ENCODE results near the gene ASPSCR1.
"Not testable (repeated sequence)": the region's sequence is repeated elsewhere in the genome, so short reads cannot be mapped to it uniquely, and the experiment has no call there.

DNA sequence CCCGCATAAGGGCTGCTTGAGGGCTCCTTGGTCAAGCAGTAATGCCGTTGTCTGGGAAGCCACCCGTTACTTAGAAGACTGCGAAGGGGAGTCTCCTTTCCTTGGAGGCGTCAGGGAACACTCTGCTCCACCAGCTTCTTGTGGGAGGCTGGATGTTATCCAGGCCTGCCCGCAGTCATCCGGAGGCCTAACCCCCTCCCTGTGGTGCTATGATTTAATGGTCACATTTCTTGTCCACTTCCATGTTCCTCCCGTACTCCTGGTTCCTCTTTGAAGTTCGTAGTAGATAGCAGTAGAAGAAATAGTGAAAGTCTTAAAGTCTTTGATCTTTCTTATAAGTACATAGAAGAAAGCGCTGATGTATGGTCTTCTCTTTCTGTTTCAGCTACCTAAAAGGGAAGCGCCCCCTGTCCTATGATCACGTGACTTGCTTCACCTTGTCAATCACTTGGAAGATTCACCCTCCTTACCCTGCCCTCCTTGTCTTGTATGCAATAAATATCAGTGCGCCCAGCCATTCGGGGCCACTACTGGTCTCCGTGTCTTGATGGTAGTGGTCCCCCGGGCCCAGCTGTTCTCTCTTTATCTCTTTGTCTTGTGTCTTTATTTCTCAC, 61.5 kb downstream of the ASPSCR1 start:
- TF ChIP-seq, protein P1, sequence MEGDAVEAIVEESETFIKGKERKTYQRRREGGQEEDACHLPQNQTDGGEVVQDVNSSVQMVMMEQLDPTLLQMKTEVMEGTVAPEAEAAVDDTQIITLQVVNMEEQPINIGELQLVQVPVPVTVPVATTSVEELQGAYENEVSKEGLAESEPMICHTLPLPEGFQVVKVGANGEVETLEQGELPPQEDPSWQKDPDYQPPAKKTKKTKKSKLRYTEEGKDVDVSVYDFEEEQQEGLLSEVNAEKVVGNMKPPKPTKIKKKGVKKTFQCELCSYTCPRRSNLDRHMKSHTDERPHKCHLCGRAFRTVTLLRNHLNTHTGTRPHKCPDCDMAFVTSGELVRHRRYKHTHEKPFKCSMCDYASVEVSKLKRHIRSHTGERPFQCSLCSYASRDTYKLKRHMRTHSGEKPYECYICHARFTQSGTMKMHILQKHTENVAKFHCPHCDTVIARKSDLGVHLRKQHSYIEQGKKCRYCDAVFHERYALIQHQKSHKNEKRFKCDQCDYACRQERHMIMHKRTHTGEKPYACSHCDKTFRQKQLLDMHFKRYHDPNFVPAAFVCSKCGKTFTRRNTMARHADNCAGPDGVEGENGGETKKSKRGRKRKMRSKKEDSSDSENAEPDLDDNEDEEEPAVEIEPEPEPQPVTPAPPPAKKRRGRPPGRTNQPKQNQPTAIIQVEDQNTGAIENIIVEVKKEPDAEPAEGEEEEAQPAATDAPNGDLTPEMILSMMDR (IDR thresholded peaks at IDR 0.05) = not testable (repeated sequence)
- TF ChIP-seq POLR2A, POLR2AphosphoS5 (IDR thresholded peaks at IDR 0.05): not testable (repeated sequence)

Data from gastroesophageal sphincter (tissue), 3 donors.